CD4-positive, alpha-beta T cell (primary cell): ENCODE measurements around the gene M1AP. TPM values are rescaled to one million over a fixed set of nuclear protein-coding genes. Genes with fewer than 3 reads are reported as not detected.

ENCODE experiments used
- ATAC-seq: fragments of 200-7000 bp; cut with Tn5 transposase; one replicate; pipeline ENCODE4 v1.10.0; 2022; ENCODE audit warnings: mild to moderate bottlenecking; ENCODE audit not compliant: poor library complexity
- CTCF ChIA-PET: fragments of 350-600 bp; sonication (Branson Sonifier 250); formaldehyde crosslinking; loops from one replicate; lab custom pipeline; 2021; ENCODE audit warnings: antibody characterized with exemption, inconsistent platforms; lab: Charles Lee
- POLR2A ChIA-PET: fragments of 350-600 bp; sonication (Branson Sonifier 250); formaldehyde crosslinking; loops from one replicate; lab custom pipeline; 2021; ENCODE audit warnings: antibody characterized with exemption, inconsistent platforms; lab: Charles Lee
- DNase-seq, 14 experiments: peaks; one replicate each; pipeline ENCODE4 v3.0.0-alpha.2; 2013 to 2020; ENCODE audit warnings: mixed read lengths in 2 of 14
- H3K27ac ChIP-seq, 2 donors: one replicate each; pipeline versions ENCODE4 v1.5.1 to v1.7.0; 2013; ENCODE audit warnings: low read length in 2 of 2, low read depth in 1 of 2, mild to moderate bottlenecking in 1 of 2
- H3K27me3 ChIP-seq, 2 experiments: 1 replicate in 1 of 2; 2 replicates in 1 of 2; pipeline versions ENCODE4 v1.6.1 to v1.7.0; 2013; ENCODE audit warnings: low read length in 2 of 2, control low read depth in 1 of 2, mild to moderate bottlenecking in 1 of 2, moderate library complexity in 1 of 2; ENCODE audit not compliant: insufficient read depth in 2 of 2, control insufficient read depth in 1 of 2
- H3K36me3 ChIP-seq: one replicate; pipeline ENCODE4 v1.6.1; 2013; ENCODE audit warnings: low read length, control low read depth; ENCODE audit not compliant: insufficient read depth
- H3K4me1 ChIP-seq: one replicate; pipeline ENCODE4 v1.6.1; 2013; ENCODE audit warnings: low read length, control low read depth; ENCODE audit not compliant: insufficient read depth
- H3K4me3 ChIP-seq: one replicate; pipeline ENCODE4 v1.5.1; 2013; ENCODE audit warnings: mild to moderate bottlenecking, low read length, moderate library complexity
- H3K9me3 ChIP-seq, 2 experiments: 1 replicate in 1 of 2; 2 replicates in 1 of 2; pipeline versions ENCODE4 v1.6.1 to v1.7.0; 2013; ENCODE audit warnings: low read length in 2 of 2, mild to moderate bottlenecking in 2 of 2, control low read depth in 1 of 2, moderate library complexity in 1 of 2; ENCODE audit not compliant: control insufficient read depth in 1 of 2, insufficient read depth in 1 of 2
- H3K27ac Mint-ChIP-seq: one replicate; pipeline ENCODE4 v1.8.0; 2020; ENCODE audit warnings: mixed read lengths
- H3K27me3 Mint-ChIP-seq: one replicate; pipeline ENCODE4 v1.8.0; 2021; ENCODE audit warnings: mixed read lengths
- H3K36me3 Mint-ChIP-seq: one replicate; pipeline ENCODE4 v1.8.0; 2021; ENCODE audit warnings: low read depth, mixed read lengths
- H3K4me1 Mint-ChIP-seq: one replicate; pipeline ENCODE4 v1.8.0; 2021; ENCODE audit warnings: low read depth, mixed read lengths
- H3K4me3 Mint-ChIP-seq: one replicate; pipeline ENCODE4 v1.8.0; 2020; ENCODE audit warnings: mild to moderate bottlenecking, mixed read lengths
- H3K9me3 Mint-ChIP-seq: one replicate; pipeline ENCODE4 v1.8.0; 2020; ENCODE audit warnings: mixed read lengths
- CTCF ChIP-seq: fragments of 200-600 bp; IDR thresholded peaks from one replicate; pipeline ENCODE4 v1.8.0; 2022; ENCODE audit warnings: antibody characterized with exemption, mild to moderate bottlenecking
- intact Hi-C, 2 experiments: fragments of 100-400 bp; cut with DNase I in 1 of 2; cut with micrococcal nuclease in 1 of 2; formaldehyde crosslinking; loops; one replicate each; pipeline versions ENCODE4 v1.15.1 to v1.9.0; 2023 to 2025; cut with DNase I, micrococcal nuclease
- total RNA-seq, 174 experiments: library from RNA in 2 of 174; stranded (reverse) in 2 of 174; gene quantifications; one replicate each; pipeline ENCODE4 v1.2.3 and lab custom pipeline; 2021 to 2026

M1AP gene
- total RNA-seq, 2 experiments from 2014 or later = not detected

- ChIA-PET CTCF (no interaction called here), POLR2A (interaction anchor here (1.9 kb wide), 1 partner anchor 9 kb away, joined by 5 read pairs; no protein-coding TSS in a partner anchor)
- H3K9me3 ChIP-seq = peaks cover 0 to 6% of the 10 kb centered on the region in 2 experiments
- H3K27ac Mint-ChIP-seq = no peak overlapping the region
- H3K4me1 Mint-ChIP-seq = peaks cover 22% of the 10 kb centered on the region
- H3K27ac ChIP-seq = no peak overlapping the region
- H3K36me3 ChIP-seq = peaks cover 29% of the 10 kb centered on the region
- no peak overlapping the region for H3K4me3 ChIP-seq
- peaks cover 25% of the 10 kb centered on the region for H3K27me3 Mint-ChIP-seq
- peaks cover 44% of the 10 kb centered on the region for H3K36me3 Mint-ChIP-seq
- no peaks in the 10 kb centered on the region for H3K9me3 Mint-ChIP-seq
- H3K4me1 ChIP-seq = peaks cover 18% of the 10 kb centered on the region
- intact Hi-C loops = no loop called here
- TF ChIP-seq CTCF = no peak
- no peak overlapping the region for H3K4me3 Mint-ChIP-seq
- ATAC-seq (no peak), DNase-seq (no peak)
- peaks cover 7% of the 10 kb centered on the region in 2 experiments for H3K27me3 ChIP-seq
Observed at GRCh38 chr2:74524955-74525716, 123.0 kb downstream of the M1AP start.

GRCh38 chr2:74524005-74524404 is 124.1 kb downstream of the M1AP start:
- H3K4me1 ChIP-seq = peaks cover 15% of the 10 kb centered on the region
- H3K27ac ChIP-seq = no peak overlapping the region
- Mint-ChIP-seq H3K4me3 (no peak overlapping the region), H3K36me3 (peaks cover 40% of the 10 kb centered on the region), H3K9me3 (no peaks in the 10 kb centered on the region), H3K4me1 (peaks cover 21% of the 10 kb centered on the region), H3K27ac (no peak overlapping the region), H3K27me3 (peaks cover 36% of the 10 kb centered on the region)
- CTCF ChIA-PET = interaction anchor here (1.0 kb wide), 1 partner anchor 41 kb away, joined by 3 read pairs; the partner anchor contains the start of genes CCDC142 and TTC31
- TF ChIP-seq CTCF = no peak
- ATAC-seq (no peak), DNase-seq (no peak)
- H3K36me3 ChIP-seq = peaks cover 29% of the 10 kb centered on the region
- intact Hi-C loops = no loop called here
- H3K9me3 ChIP-seq = peaks cover 0 to 6% of the 10 kb centered on the region in 2 experiments
- H3K4me3 ChIP-seq = no peak overlapping the region
- POLR2A ChIA-PET = interaction anchor here (0.9 kb wide), 1 partner anchor 17 kb away, joined by 3 read pairs; the partner anchor contains the start of gene PCGF1
- H3K27me3 ChIP-seq = peaks cover 16 to 18% of the 10 kb centered on the region in 2 experiments

- no peak overlapping the region for H3K4me3 ChIP-seq
- Mint-ChIP-seq H3K27me3 (peaks cover 51% of the 10 kb centered on the region), H3K4me1 (peaks cover 6% of the 10 kb centered on the region), H3K9me3 (no peaks in the 10 kb centered on the region), H3K4me3 (no peak overlapping the region), H3K36me3 (peaks cover 25% of the 10 kb centered on the region), H3K27ac (no peak overlapping the region)
- intact Hi-C loops = no loop called here
- ATAC-seq = no peak
- peaks cover 0 to 6% of the 10 kb centered on the region in 2 experiments for H3K9me3 ChIP-seq
- ChIA-PET POLR2A (no interaction called here), CTCF (no interaction called here)
- no peak for DNase-seq
- peaks cover 19% of the 10 kb centered on the region for H3K36me3 ChIP-seq
- H3K27me3 ChIP-seq = peaks cover 29 to 33% of the 10 kb centered on the region in 2 experiments
- no peak overlapping the region for H3K27ac ChIP-seq
- TF ChIP-seq CTCF = no peak
- peaks cover 5% of the 10 kb centered on the region for H3K4me1 ChIP-seq
Observed at GRCh38 chr2:74522516-74522915, 125.6 kb downstream of the M1AP start.
